Measurements from ENCODE around the gene XKR8. TPM values are rescaled to one million over a fixed set of nuclear protein-coding genes. Genes with fewer than 3 reads are reported as not detected.

The XKR8 gene
- total and polyA plus RNA-seq, 2 of the 13 experiments (the other 11 are each of a cell fraction or from before 2014, with no cell fraction given): 5.4 to 6.3 TPM

- H3K4me1 ChIP-seq (ENCODE audit: insufficient read depth, low read length): peaks cover 23% of the 10 kb centered on the region
- ATAC-seq: no peak
- ChIA-PET POLR2A (no interaction called here), CTCF (ENCODE audit: low intra/inter-chr PET ratio, low total read pairs) (no interaction called here)
- intact Hi-C loops (cut with micrococcal nuclease; ENCODE audit: unreplicated experiment): loop anchor here (10.0 kb wide), 1 partner anchor 57 kb away; no protein-coding TSS in a partner anchor
- in situ Hi-C loops (cut with HindIII; ENCODE audit: extremely low pct_ligation_motif_present, low pct_unique_long_range_greater_than_20kb): no loop called here
- TF ChIP-seq SP140L (CRISPR knock-in tag; IDR thresholded peaks at IDR 0.05; ENCODE audit: borderline replicate concordance) (no peak), ZNF782 (CRISPR knock-in tag; IDR thresholded peaks at IDR 0.05; ENCODE audit: borderline replicate concordance) (no peak), BORCS8-MEF2B (CRISPR knock-in tag; IDR thresholded peaks at IDR 0.05) (no peak), ZNF550 (CRISPR knock-in tag; IDR thresholded peaks at IDR 0.05; ENCODE audit: borderline replicate concordance) (no peak), ZNF629 (CRISPR knock-in tag; conservative IDR thresholded peaks at IDR 0.05) (no peak), MIER2 (CRISPR knock-in tag; IDR thresholded peaks at IDR 0.05) (no peak), NKX3-1 (CRISPR knock-in tag; IDR thresholded peaks at IDR 0.05) (no peak), HNRNPL (IDR thresholded peaks at IDR 0.05; ENCODE audit: low read depth, low read length) (no peak), ZNF263 (CRISPR knock-in tag; IDR thresholded peaks at IDR 0.05) (no peak)
- TF ChIP-seq, protein P1, sequence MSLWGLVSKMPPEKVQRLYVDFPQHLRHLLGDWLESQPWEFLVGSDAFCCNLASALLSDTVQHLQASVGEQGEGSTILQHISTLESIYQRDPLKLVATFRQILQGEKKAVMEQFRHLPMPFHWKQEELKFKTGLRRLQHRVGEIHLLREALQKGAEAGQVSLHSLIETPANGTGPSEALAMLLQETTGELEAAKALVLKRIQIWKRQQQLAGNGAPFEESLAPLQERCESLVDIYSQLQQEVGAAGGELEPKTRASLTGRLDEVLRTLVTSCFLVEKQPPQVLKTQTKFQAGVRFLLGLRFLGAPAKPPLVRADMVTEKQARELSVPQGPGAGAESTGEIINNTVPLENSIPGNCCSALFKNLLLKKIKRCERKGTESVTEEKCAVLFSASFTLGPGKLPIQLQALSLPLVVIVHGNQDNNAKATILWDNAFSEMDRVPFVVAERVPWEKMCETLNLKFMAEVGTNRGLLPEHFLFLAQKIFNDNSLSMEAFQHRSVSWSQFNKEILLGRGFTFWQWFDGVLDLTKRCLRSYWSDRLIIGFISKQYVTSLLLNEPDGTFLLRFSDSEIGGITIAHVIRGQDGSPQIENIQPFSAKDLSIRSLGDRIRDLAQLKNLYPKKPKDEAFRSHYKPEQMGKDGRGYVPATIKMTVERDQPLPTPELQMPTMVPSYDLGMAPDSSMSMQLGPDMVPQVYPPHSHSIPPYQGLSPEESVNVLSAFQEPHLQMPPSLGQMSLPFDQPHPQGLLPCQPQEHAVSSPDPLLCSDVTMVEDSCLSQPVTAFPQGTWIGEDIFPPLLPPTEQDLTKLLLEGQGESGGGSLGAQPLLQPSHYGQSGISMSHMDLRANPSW (CRISPR knock-in tag; IDR thresholded peaks at IDR 0.05; ENCODE audit: borderline replicate concordance): no peak
- no peak overlapping the region for H2AFZ ChIP-seq (ENCODE audit: low read length)
- FAIRE-seq: no peak
- H3K9ac ChIP-seq (ENCODE audit: insufficient read depth, low read depth, low read length): no peak overlapping the region
- BruUV-seq (replicated peaks): no TSS peak
- H3K27ac ChIP-seq (ENCODE audit: extremely low read length, insufficient read depth, low read length): no peak overlapping the region
- H4K20me1 ChIP-seq (ENCODE audit: insufficient read depth, low read length): no peaks in the 10 kb centered on the region
- no peaks in the 10 kb centered on the region for H3K36me3 ChIP-seq (replicated peaks in 1 of 2; ENCODE audit: control insufficient read depth in 1 of 2, insufficient read depth in 2 of 2, low read length in 2 of 2)
- no peak for DNase-seq (ENCODE audit: low spot score)
- no peaks in the 10 kb centered on the region for H3K9me3 ChIP-seq (ENCODE audit: low read length)
- H3K4me3 ChIP-seq (replicated peaks in 1 of 3; ENCODE audit: insufficient read depth in 1 of 3, low read depth in 2 of 3, low read length in 3 of 3): no peak overlapping the region
- no peak overlapping the region for H3K4me2 ChIP-seq (ENCODE audit: low read depth, low read length)
- no peaks in the 10 kb centered on the region for H3K27me3 ChIP-seq (ENCODE audit: control insufficient read depth in 1 of 2, insufficient read depth in 2 of 2, low read length in 2 of 2)
- 37% methylated on average over 3 of the region's 3 CpGs for WGBS (ENCODE audit: low lambda C conversion rate)
- H3K79me2 ChIP-seq (ENCODE audit: insufficient read depth, low read length): no peaks in the 10 kb centered on the region
Measured at GRCh38 chr1:27922272-27922671, 37.5 kb upstream of the XKR8 start.

Data from HepG2 (cell line).